Hematopoietic multipotent progenitor cell treated with erythropoietin and hydrocortisone succinate and interleukin-3 and kit ligand, for 4 days (in vitro differentiated cells): ENCODE results near the gene RPA3.

Source experiments
- DNase-seq: peaks from one replicate; pipeline ENCODE4 v3.0.0-alpha.2; 2015

Gene RPA3

GRCh38 chr7:7718492-7718891 lies at the start of gene RPA3:
Gene RPA3, minus strand, starts transcription at chr7:7718607. Its CDS starts 78,189 bp downstream, at chr7:7640418.
- no peak for DNase-seq

- DNase-seq = no peak
These were observed 48.3 kb upstream of the RPA3 start for GRCh38 chr7:7766671-7767070.

GRCh38 chr7:7765422-7765821 lies 47.0 kb upstream of the RPA3 start:
- DNase-seq = no peak

GRCh38 chr7:7764520-7765396 lies 46.4 kb upstream of the RPA3 start:
- no peak for DNase-seq

GRCh38 chr7:7761974-7762779 lies 43.8 kb upstream of the RPA3 start:
- DNase-seq = peak; percentile 65

- peak; percentile 84 for DNase-seq
These were observed 43.0 kb upstream of the RPA3 start for GRCh38 chr7:7761340-7761973.

GRCh38 chr7:7757576-7757975 lies 39.2 kb upstream of the RPA3 start:
- no peak for DNase-seq

GRCh38 chr7:7756577-7756976 lies 38.2 kb upstream of the RPA3 start:
- no peak for DNase-seq

GRCh38 chr7:7751243-7752092 lies 33.1 kb upstream of the RPA3 start:
- no peak for DNase-seq

GRCh38 chr7:7750571-7751242 lies 32.3 kb upstream of the RPA3 start:
- DNase-seq = no peak

GRCh38 chr7:7746458-7746857 lies 28.1 kb upstream of the RPA3 start:
- DNase-seq = peak; percentile 43

GRCh38 chr7:7745966-7746365 lies 27.6 kb upstream of the RPA3 start:
- DNase-seq = no peak

GRCh38 chr7:7745258-7745657 lies 26.9 kb upstream of the RPA3 start:
- no peak for DNase-seq

- DNase-seq = no peak
These were observed 23.8 kb upstream of the RPA3 start for GRCh38 chr7:7742223-7742622.

- DNase-seq = no peak
These were observed 21.6 kb upstream of the RPA3 start for GRCh38 chr7:7740037-7740355.

GRCh38 chr7:7739204-7740036 lies 21.0 kb upstream of the RPA3 start:
- no peak for DNase-seq

- DNase-seq = no peak
These were observed 20.2 kb upstream of the RPA3 start for GRCh38 chr7:7738622-7739021.

- DNase-seq = no peak
These were observed 19.8 kb upstream of the RPA3 start for GRCh38 chr7:7738177-7738576.

GRCh38 chr7:7737674-7738073 lies 19.3 kb upstream of the RPA3 start:
- no peak for DNase-seq

GRCh38 chr7:7736671-7737070 lies 18.3 kb upstream of the RPA3 start:
- DNase-seq = no peak

- no peak for DNase-seq
These were observed 14.3 kb upstream of the RPA3 start for GRCh38 chr7:7732621-7733281.
